Right atrium auricular region (tissue), 2 donors: ENCODE data around the gene ISG15. TPM values are rescaled to one million over a fixed set of nuclear protein-coding genes. Genes with fewer than 3 reads are reported as not detected.

Experiments
- DNase-seq: peaks from one replicate; pipeline ENCODE4 v3.0.0-alpha.2; 2019; ENCODE audit warnings: low spot score
- H3K27ac ChIP-seq, 2 donors: fragments of 200-600 bp; sonication (generic); 1 replicate in 1 of 2; 2 replicates in 1 of 2; pipeline ENCODE4 v1.5.1; 2016 to 2019
- H3K27me3 ChIP-seq, 2 donors: fragments of 200-600 bp; sonication (generic); one replicate each; pipeline versions ENCODE4 v1.5.1 to v1.6.0; 2017 to 2019
- H3K36me3 ChIP-seq: fragments of 200-600 bp; sonication (generic); one replicate; pipeline ENCODE4 v1.5.1; 2016
- H3K4me1 ChIP-seq, 2 donors: fragments of 200-600 bp; sonication (generic); one replicate each; pipeline versions ENCODE4 v1.5.1 to v1.6.0; 2017 to 2019
- H3K4me3 ChIP-seq, 2 donors: fragments of 200-600 bp; sonication (generic); 1 replicate in 1 of 2; 2 replicates in 1 of 2; pipeline ENCODE4 v1.5.1; 2017 to 2019; ENCODE audit warnings: mild to moderate bottlenecking in 1 of 2, moderate library complexity in 1 of 2
- H3K9me3 ChIP-seq, 2 donors: fragments of 200-600 bp; sonication (generic); one replicate each; pipeline ENCODE4 v1.5.1; 2019
- CTCF ChIP-seq, 2 donors: fragments of 200-600 bp; sonication (generic); IDR thresholded peaks; one replicate each; pipeline ENCODE4 v1.5.1; 2019; ENCODE audit warnings: antibody characterized with exemption in 2 of 2
- total RNA-seq, 2 donors: library from RNA; depleted of rRNA; stranded (reverse); fragments of >200 nt; gene quantifications; one replicate each; pipeline ENCODE4 v1.1.0, GENCODE V29; 2016

The ISG15 gene
- total RNA-seq, 2 donors from 2014 or later, result 26.8 to 32.2 TPM

- Histone ChIP-seq H3K4me3 (peak overlapping the region in 1 of 2 donors; percentile 34), H3K9me3 (no peaks in the 10 kb centered on the region), H3K4me1 (peaks cover 0 to 55% of the 10 kb centered on the region in 2 donors), H3K27me3 (no peaks in the 10 kb centered on the region), H3K36me3 (peaks cover 15% of the 10 kb centered on the region), H3K27ac (peak overlapping the region; percentile 91 to 93)
- no peak for TF ChIP-seq CTCF (IDR thresholded peaks at IDR 0.05)
- DNase-seq, result no peak
Measured at GRCh38 chr1:979744-980072, 33.6 kb upstream of the ISG15 start.

- Histone ChIP-seq H3K4me3 (peak overlapping the region; percentile 34 to 41), H3K4me1 (peaks cover 0 to 55% of the 10 kb centered on the region in 2 donors), H3K9me3 (no peaks in the 10 kb centered on the region), H3K27ac (peak overlapping the region; percentile 91 to 93), H3K27me3 (no peaks in the 10 kb centered on the region), H3K36me3 (peaks cover 15% of the 10 kb centered on the region)
- TF ChIP-seq CTCF (IDR thresholded peaks at IDR 0.05), result no peak
- DNase-seq, result no peak
Measured at GRCh38 chr1:980137-980571, 33.1 kb upstream of the ISG15 start.

GRCh38 chr1:980602-981395, 32.5 kb upstream of the ISG15 start:
- no peaks in the 10 kb centered on the region for H3K9me3 ChIP-seq
- H3K4me1 ChIP-seq, result peaks cover 0 to 53% of the 10 kb centered on the region in 2 donors
- TF ChIP-seq CTCF (IDR thresholded peaks at IDR 0.05), result no peak
- H3K27ac ChIP-seq, result peak overlapping the region; percentile 91 to 93
- DNase-seq, result no peak
- peak overlapping the region; percentile 34 to 41 for H3K4me3 ChIP-seq
- no peaks in the 10 kb centered on the region for H3K27me3 ChIP-seq
- H3K36me3 ChIP-seq, result peaks cover 15% of the 10 kb centered on the region

GRCh38 chr1:981491-981954, 31.8 kb upstream of the ISG15 start:
- H3K4me3 ChIP-seq, result peak overlapping the region; percentile 33 to 41
- no peaks in the 10 kb centered on the region for H3K9me3 ChIP-seq
- no peak for DNase-seq
- no peak for TF ChIP-seq CTCF (IDR thresholded peaks at IDR 0.05)
- H3K4me1 ChIP-seq, result peaks cover 0 to 46% of the 10 kb centered on the region in 2 donors
- H3K27me3 ChIP-seq, result no peaks in the 10 kb centered on the region
- peaks cover 15% of the 10 kb centered on the region for H3K36me3 ChIP-seq
- H3K27ac ChIP-seq, result peak overlapping the region; percentile 91 to 93

GRCh38 chr1:981955-982558, 31.2 kb upstream of the ISG15 start, which contains the start of gene PERM1:
Gene PERM1 (minus strand): TSS chr1:982093. CDS start chr1:981029, 1,064 bp downstream.
- peak within 1 kb of the TSS; percentile 91 to 93 for H3K27ac ChIP-seq

More at GRCh38 chr1:981955-982558, 31.2 kb upstream of the ISG15 start, which contains the start of gene PERM1:
- no peaks in the 10 kb centered on the region for H3K27me3 ChIP-seq
- H3K36me3 ChIP-seq, result peaks cover 15% of the 10 kb centered on the region
- H3K4me1 ChIP-seq, result peaks cover 0 to 46% of the 10 kb centered on the region in 2 donors
- DNase-seq, result no peak
- no peak for TF ChIP-seq CTCF (IDR thresholded peaks at IDR 0.05)
- no peaks in the 10 kb centered on the region for H3K9me3 ChIP-seq
- H3K4me3 ChIP-seq, result peak within 1 kb of the TSS; percentile 33 to 41
